Measurements from ENCODE around the gene CHCHD2. TPM values are rescaled to one million over a fixed set of nuclear protein-coding genes. Genes with fewer than 3 reads are reported as not detected.
"Not testable (repeated sequence)": the region's sequence is repeated elsewhere in the genome, so short reads cannot be mapped to it uniquely, and the experiment has no call there.

Gene CHCHD2
- total RNA-seq, 1 experiment from 2014 or later = 564 TPM

DNA sequence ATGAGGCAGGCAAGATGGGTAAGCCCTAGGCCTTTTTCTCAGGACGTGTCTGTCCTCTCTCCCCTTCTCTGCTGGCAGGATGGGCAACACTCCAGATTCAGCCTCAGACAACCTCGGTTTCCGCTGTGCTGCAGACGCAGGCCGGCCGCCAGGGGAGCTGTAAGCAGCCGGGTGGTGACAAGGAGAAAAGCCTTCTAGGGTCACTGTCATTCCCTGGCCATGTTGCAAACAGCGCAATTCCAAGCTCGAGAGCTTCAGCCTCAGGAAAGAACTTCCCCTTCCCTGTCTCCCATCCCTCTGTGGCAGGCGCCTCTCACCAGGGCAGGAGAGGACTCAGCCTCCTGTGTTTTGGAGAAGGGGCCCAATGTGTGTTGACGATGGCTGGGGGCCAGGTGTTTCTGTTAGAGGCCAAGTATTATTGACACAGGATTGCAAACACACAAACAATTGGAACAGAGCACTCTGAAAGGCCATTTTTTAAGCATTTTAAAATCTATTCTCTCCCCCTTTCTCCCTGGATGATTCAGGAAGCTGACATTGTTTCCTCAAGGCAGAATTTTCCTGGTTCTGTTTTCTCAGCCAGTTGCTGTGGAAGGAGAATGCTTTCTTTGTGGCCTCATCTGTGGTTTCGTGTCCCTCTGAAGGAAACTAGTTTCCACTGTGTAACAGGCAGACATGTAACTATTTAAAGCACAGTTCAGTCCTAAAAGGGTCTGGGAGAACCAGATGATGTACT lies 26.7 kb downstream of the CHCHD2 start:
- Mint-ChIP-seq H3K27ac (ENCODE audit: low read depth, unreplicated experiment) (no peak overlapping the region), H3K27me3 (ENCODE audit: insufficient read depth, unreplicated experiment) (no peaks in the 10 kb centered on the region), H3K36me3 (ENCODE audit: insufficient read depth, unreplicated experiment) (peaks cover 72% of the 10 kb centered on the region), H3K4me3 (ENCODE audit: unreplicated experiment) (no peak overlapping the region), H3K9me3 (ENCODE audit: unreplicated experiment) (no peaks in the 10 kb centered on the region), H3K4me1 (ENCODE audit: insufficient read depth, unreplicated experiment) (peaks cover 9% of the 10 kb centered on the region)
- intact Hi-C loops (cut with micrococcal nuclease) = loop anchor here (10.0 kb wide), 1 partner anchor 645 kb away; no protein-coding TSS in a partner anchor
- ChIA-PET CTCF (interaction anchor here (0.6 to 1.0 kb wide), 3 partner anchors 13 to 253 kb away, joined by 4 to 6 read pairs (median 4); partner anchors contain the start of genes PHKG1 and SUMF2), POLR2A (interaction anchor here (0.8 kb wide), 1 partner anchor 26 kb away, joined by 3 read pairs; no protein-coding TSS in a partner anchor)
- TF ChIP-seq, protein P1, sequence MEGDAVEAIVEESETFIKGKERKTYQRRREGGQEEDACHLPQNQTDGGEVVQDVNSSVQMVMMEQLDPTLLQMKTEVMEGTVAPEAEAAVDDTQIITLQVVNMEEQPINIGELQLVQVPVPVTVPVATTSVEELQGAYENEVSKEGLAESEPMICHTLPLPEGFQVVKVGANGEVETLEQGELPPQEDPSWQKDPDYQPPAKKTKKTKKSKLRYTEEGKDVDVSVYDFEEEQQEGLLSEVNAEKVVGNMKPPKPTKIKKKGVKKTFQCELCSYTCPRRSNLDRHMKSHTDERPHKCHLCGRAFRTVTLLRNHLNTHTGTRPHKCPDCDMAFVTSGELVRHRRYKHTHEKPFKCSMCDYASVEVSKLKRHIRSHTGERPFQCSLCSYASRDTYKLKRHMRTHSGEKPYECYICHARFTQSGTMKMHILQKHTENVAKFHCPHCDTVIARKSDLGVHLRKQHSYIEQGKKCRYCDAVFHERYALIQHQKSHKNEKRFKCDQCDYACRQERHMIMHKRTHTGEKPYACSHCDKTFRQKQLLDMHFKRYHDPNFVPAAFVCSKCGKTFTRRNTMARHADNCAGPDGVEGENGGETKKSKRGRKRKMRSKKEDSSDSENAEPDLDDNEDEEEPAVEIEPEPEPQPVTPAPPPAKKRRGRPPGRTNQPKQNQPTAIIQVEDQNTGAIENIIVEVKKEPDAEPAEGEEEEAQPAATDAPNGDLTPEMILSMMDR (IDR thresholded peaks at IDR 0.05; ENCODE audit: unreplicated experiment) = no peak
- no peak for DNase-seq (ENCODE audit: unreplicated experiment)
- BruUV-seq (replicated peaks) = no TSS peak

DNA sequence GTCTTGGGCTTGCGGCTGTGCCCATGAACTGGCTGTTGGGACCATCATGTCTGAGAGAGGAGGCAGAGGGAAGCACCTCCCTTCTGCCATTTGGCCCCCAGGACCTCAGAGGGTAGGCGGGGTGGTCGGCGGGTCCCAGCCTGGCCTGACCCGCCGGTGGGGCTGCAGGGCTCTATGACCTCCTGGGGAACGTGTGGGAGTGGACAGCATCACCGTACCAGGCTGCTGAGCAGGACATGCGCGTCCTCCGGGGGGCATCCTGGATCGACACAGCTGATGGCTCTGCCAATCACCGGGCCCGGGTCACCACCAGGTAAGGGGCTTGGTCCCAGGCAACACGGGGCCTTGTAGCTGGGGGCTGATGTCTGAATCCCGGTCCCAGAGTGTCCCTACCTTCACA lies 28.1 kb downstream of the CHCHD2 start:
- ChIA-PET CTCF (interaction anchor here (0.8 to 1.2 kb wide), 3 partner anchors 14 to 437 kb away, joined by 3 to 5 read pairs (median 3); partner anchors contain the start of gene PHKG1), POLR2A (interaction anchor here (1.0 to 1.6 kb wide), 2 partner anchors 15 to 68 kb away, joined by 3 to 5 read pairs; partner anchors contain the start of gene PHKG1)
- H3K27ac Mint-ChIP-seq (ENCODE audit: low read depth, unreplicated experiment) = no peak overlapping the region

DNA sequence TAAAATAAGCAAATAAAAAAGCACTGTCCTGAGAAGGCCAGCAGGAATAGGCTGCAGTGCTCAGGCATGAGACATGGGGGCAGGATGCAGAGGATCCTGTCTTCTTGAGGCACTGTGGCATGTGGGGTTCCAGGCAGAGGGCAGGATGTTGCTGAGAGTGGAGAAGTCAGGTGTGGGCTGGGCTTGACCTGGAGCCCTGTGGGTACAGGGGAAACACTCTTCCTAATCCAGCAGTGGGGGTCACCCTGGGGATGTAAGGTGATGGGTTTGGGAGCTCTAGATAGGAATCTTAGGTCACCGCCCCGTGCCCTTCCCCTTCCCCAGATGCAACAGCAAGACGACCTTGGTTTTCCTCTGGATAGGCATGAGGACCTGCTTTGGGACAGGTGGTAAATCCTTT lies 28.6 kb downstream of the CHCHD2 start:
- Mint-ChIP-seq H3K27ac (ENCODE audit: low read depth, unreplicated experiment) (no peak overlapping the region), H3K4me1 (ENCODE audit: insufficient read depth, unreplicated experiment) (peaks cover 16% of the 10 kb centered on the region), H3K9me3 (ENCODE audit: unreplicated experiment) (no peaks in the 10 kb centered on the region), H3K36me3 (ENCODE audit: insufficient read depth, unreplicated experiment) (peaks cover 73% of the 10 kb centered on the region), H3K27me3 (ENCODE audit: insufficient read depth, unreplicated experiment) (no peaks in the 10 kb centered on the region), H3K4me3 (ENCODE audit: unreplicated experiment) (no peak overlapping the region)
- POLR2A ChIA-PET = interaction anchor here (0.6 to 1.6 kb wide), 2 partner anchors 15 kb away, joined by 3 to 5 read pairs; partner anchors contain the start of gene PHKG1
- BruUV-seq (replicated peaks) = no TSS peak
- DNase-seq (ENCODE audit: unreplicated experiment) = no peak
- TF ChIP-seq, protein P1 (IDR thresholded peaks at IDR 0.05; ENCODE audit: unreplicated experiment) = no peak
- CTCF ChIA-PET = interaction anchor here (0.7 to 1.3 kb wide), 7 partner anchors 13 to 437 kb away, joined by 3 to 7 read pairs (median 3); partner anchors contain the start of genes PHKG1 and SUMF2
- intact Hi-C loops (cut with micrococcal nuclease) = loop anchor here (10.0 kb wide), 1 partner anchor 643 kb away; no protein-coding TSS in a partner anchor

More for the DNA sequence above, 28.1 kb downstream of the CHCHD2 start:
- Mint-ChIP-seq H3K27me3 (ENCODE audit: insufficient read depth, unreplicated experiment) (no peaks in the 10 kb centered on the region), H3K9me3 (ENCODE audit: unreplicated experiment) (no peaks in the 10 kb centered on the region), H3K4me3 (ENCODE audit: unreplicated experiment) (no peak overlapping the region), H3K4me1 (ENCODE audit: insufficient read depth, unreplicated experiment) (peaks cover 16% of the 10 kb centered on the region), H3K36me3 (ENCODE audit: insufficient read depth, unreplicated experiment) (peaks cover 74% of the 10 kb centered on the region)
- DNase-seq (ENCODE audit: unreplicated experiment) = no peak
- intact Hi-C loops (cut with micrococcal nuclease) = loop anchor here (10.0 kb wide), 1 partner anchor 643 kb away; no protein-coding TSS in a partner anchor
- TF ChIP-seq, protein P1 (IDR thresholded peaks at IDR 0.05; ENCODE audit: unreplicated experiment) = no peak
- no TSS peak for BruUV-seq (replicated peaks)

DNA sequence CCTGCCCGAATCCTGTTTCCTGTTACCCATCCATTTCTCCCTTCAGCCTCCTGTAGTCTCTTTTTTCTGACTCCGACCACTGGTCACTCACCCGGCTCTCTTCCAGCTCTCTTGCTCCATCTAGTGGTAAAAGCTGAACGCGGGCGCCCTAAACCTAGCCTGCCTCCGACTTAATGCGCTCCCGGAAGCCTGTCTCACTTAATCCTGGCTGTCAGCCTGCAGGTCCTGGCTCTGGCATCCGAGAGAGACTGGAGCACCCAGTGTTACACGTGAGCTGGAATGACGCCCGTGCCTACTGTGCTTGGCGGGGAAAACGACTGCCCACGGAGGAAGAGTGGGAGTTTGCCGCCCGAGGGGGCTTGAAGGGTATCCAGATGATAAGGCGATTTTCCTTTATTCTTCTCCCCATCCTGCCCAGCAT lies 31.9 kb downstream of the CHCHD2 start:
- H3K27ac Mint-ChIP-seq (ENCODE audit: low read depth, unreplicated experiment) = peak overlapping the region; percentile 13
- CTCF ChIA-PET = interaction anchor here (0.6 to 7.2 kb wide), 32 partner anchors 9 to 710 kb away, joined by 3 to 75 read pairs (median 5); partner anchors contain the start of genes PHKG1, PSPH and SUMF2
- POLR2A ChIA-PET = interaction anchor here (0.7 to 3.2 kb wide), 8 partner anchors 9 to 502 kb away, joined by 3 to 24 read pairs (median 4); partner anchors contain the start of genes CCT6A, PSPH, SUMF2 and VOPP1
- H3K27me3 Mint-ChIP-seq (ENCODE audit: insufficient read depth, unreplicated experiment) = no peaks in the 10 kb centered on the region
- H3K36me3 Mint-ChIP-seq (ENCODE audit: insufficient read depth, unreplicated experiment) = peaks cover 76% of the 10 kb centered on the region
- intact Hi-C loops (cut with micrococcal nuclease) = loop anchor here (1.0 to 10.0 kb wide), 4 partner anchors 69 to 640 kb away; partner anchors contain the start of gene NIPSNAP2
- no peak overlapping the region for H3K4me3 Mint-ChIP-seq (ENCODE audit: unreplicated experiment)
- BruUV-seq (replicated peaks) = no TSS peak
- TF ChIP-seq, protein P1 (IDR thresholded peaks at IDR 0.05; ENCODE audit: unreplicated experiment) = peak; percentile 92
- peak; percentile 90 for DNase-seq (ENCODE audit: unreplicated experiment)
- H3K9me3 Mint-ChIP-seq (ENCODE audit: unreplicated experiment) = no peaks in the 10 kb centered on the region
- peaks cover 16% of the 10 kb centered on the region for H3K4me1 Mint-ChIP-seq (ENCODE audit: insufficient read depth, unreplicated experiment)

DNA sequence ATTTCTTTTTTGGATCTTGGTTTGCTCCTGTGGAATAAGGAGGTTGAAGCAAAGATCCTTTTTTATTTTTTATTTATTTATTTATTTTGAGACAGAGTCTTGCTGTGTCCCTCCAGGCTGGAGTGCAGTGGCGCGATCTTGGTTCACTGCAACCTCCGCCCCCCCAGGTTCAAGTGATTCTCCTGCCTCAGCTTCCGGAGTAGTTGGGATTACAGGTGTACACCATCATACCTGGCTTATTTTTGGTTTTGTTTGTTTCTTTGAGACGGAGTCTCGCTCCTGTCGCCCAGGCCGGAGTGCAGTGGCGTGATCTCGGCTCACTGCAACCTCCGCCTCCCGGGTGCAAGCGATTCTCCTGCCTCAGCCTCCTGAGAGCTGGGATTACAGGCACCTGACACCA lies 39.9 kb downstream of the CHCHD2 start:
- peaks cover 78% of the 10 kb centered on the region for H3K36me3 Mint-ChIP-seq (ENCODE audit: insufficient read depth, unreplicated experiment)
- H3K27ac Mint-ChIP-seq (ENCODE audit: low read depth, unreplicated experiment); H3K27me3 Mint-ChIP-seq (ENCODE audit: insufficient read depth, unreplicated experiment); BruUV-seq (replicated peaks); DNase-seq (ENCODE audit: unreplicated experiment); H3K4me3 Mint-ChIP-seq (ENCODE audit: unreplicated experiment); intact Hi-C loops (cut with micrococcal nuclease); H3K9me3 Mint-ChIP-seq (ENCODE audit: unreplicated experiment): not testable (repeated sequence)
- POLR2A ChIA-PET = interaction anchor here (0.6 to 9.3 kb wide), 4 partner anchors 16 to 495 kb away, joined by 3 to 116 read pairs (median 11); partner anchors contain the start of genes CCT6A, CHCHD2, NIPSNAP2 and PSPH
- CTCF ChIA-PET = interaction anchor here (0.7 to 3.4 kb wide), 2 partner anchors 8 to 17 kb away, joined by 3 to 14 read pairs; no protein-coding TSS in a partner anchor
- H3K4me1 Mint-ChIP-seq (ENCODE audit: insufficient read depth, unreplicated experiment) = peaks cover 30% of the 10 kb centered on the region
